Smooth muscle cell (in vitro differentiated cells): ENCODE measurements around the gene TBC1D25. TPM values are rescaled to one million over a fixed set of nuclear protein-coding genes. Genes with fewer than 3 reads are reported as not detected.

Experiments used
- DNase-seq: peaks from one replicate; lab custom pipeline; 2025; ENCODE audit not compliant: unreplicated experiment; lab: John Stamatoyannopoulos, UW
- H2AFZ ChIP-seq: fragments of 200-600 bp; sonication (generic); 2 replicates; pipeline ENCODE4 v1.6.0; 2016; ENCODE audit warnings: antibody characterized with exemption, low read depth, mild to moderate bottlenecking
- H3F3A ChIP-seq: fragments of 200-600 bp; sonication (generic); 2 replicates; pipeline ENCODE4 v1.6.0; 2017; ENCODE audit warnings: antibody characterized with exemption, low read depth
- H3K27ac ChIP-seq: fragments of 200-600 bp; sonication (generic); 2 replicates; pipeline ENCODE4 v1.5.1; 2016; ENCODE audit warnings: low read depth, mild to moderate bottlenecking
- H3K27me3 ChIP-seq: fragments of 200-600 bp; sonication (generic); 2 replicates; pipeline ENCODE4 v1.6.1; 2016; ENCODE audit warnings: low read depth, mild to moderate bottlenecking
- H3K36me3 ChIP-seq: fragments of 200-600 bp; sonication (generic); 2 replicates; pipeline ENCODE4 v1.5.1; 2016; ENCODE audit warnings: low read depth
- H3K4me1 ChIP-seq: fragments of 200-600 bp; sonication (generic); 2 replicates; pipeline ENCODE4 v1.5.1; 2016; ENCODE audit warnings: low read depth
- H3K4me2 ChIP-seq: fragments of 200-600 bp; sonication (generic); 2 replicates; pipeline ENCODE4 v1.6.0; 2016; ENCODE audit warnings: mild to moderate bottlenecking
- H3K4me3 ChIP-seq: fragments of 200-600 bp; sonication (generic); 2 replicates; pipeline ENCODE4 v1.5.1; 2016; ENCODE audit warnings: mild to moderate bottlenecking
- H3K79me2 ChIP-seq: fragments of 200-600 bp; sonication (generic); 2 replicates; pipeline ENCODE4 v1.6.0; 2016; ENCODE audit warnings: low read depth, mild to moderate bottlenecking
- H3K9ac ChIP-seq: fragments of 200-600 bp; sonication (generic); 2 replicates; pipeline ENCODE4 v1.6.0; 2016; ENCODE audit warnings: low read depth
- H3K9me3 ChIP-seq: fragments of 200-600 bp; sonication (generic); replicated peaks from 2 replicates; pipeline ENCODE4 v1.5.1; 2016; ENCODE audit warnings: low read depth
- H4K20me1 ChIP-seq: fragments of 200-600 bp; sonication (generic); 2 replicates; pipeline ENCODE4 v1.6.0; 2016; ENCODE audit warnings: low read depth
- CTCF ChIP-seq: fragments of 200-600 bp; sonication (generic); IDR thresholded peaks from 2 replicates; pipeline ENCODE4 v1.5.1; 2017; ENCODE audit warnings: borderline replicate concordance, mild to moderate bottlenecking, antibody characterized with exemption; ENCODE audit not compliant: insufficient read depth, poor library complexity, severe bottlenecking
- WGBS: methylation state at CpG from one replicate; pipeline ENCODE4 v1.1.7; 2016; ENCODE audit warnings: low lambda C conversion rate; 5-methylcytosine and 5-hydroxymethylcytosine counted together
- polyA plus RNA-seq: library from polyadenylated mRNA; unstranded; fragments of >200 nt; fragmentation: Nextera tagmentation; extraction: Ambion mirVana; gene quantifications from 2 replicates; pipeline ENCODE4 v1.2.1, GENCODE V29; 2016
- total RNA-seq: library from RNA; depleted of rRNA; stranded (reverse); fragments of >200 nt; gene quantifications from 2 replicates; pipeline ENCODE4 v1.2.3, GENCODE V29; 2014

TBC1D25 gene
- total and polyA plus RNA-seq, 2 experiments from 2014 or later, result 3.8 to 9.7 TPM

DNA sequence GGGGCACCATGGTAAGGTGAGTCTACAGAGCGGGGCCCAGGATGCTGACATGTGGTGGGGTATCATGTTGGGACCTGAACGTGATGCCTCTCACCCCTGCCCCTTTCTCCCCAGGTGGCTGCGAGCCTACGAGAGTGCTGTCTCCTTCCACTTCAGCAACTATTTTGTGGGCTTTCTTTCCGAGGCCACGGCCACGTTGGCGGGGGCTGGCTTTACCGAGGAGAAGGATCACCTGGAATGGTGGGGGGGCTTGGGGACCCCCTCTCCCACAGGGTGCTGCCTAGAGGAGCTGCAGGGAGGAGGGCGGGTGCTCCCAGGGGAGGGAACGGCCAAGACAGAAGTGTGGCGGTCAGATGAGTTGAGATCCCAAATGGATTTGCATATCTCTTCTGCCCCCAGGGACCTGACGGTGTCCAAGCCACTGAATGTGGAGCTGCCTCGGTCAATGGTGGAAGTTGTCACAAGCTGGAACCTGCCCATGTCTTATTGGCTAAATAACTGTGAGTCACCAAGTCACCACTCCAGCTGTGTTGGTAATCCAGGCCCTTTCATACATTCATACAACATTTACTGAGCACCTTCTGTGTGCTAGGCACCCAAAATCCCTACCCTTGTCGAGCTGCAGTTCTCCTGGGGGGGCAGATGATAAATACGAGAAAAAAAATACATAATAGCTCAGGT, 25.2 kb upstream of the TBC1D25 start:
- no peak overlapping the region for H3K4me2 ChIP-seq
- H2AFZ ChIP-seq, result no peak overlapping the region
- TF ChIP-seq CTCF, result no peak
- no peaks in the 10 kb centered on the region for H4K20me1 ChIP-seq
- WGBS, result 85% methylated on average over 16 of the region's 16 CpGs
- no peak overlapping the region for H3K4me3 ChIP-seq
- no peak for DNase-seq
- no peak overlapping the region for H3K9ac ChIP-seq
- no peaks in the 10 kb centered on the region for H3K79me2 ChIP-seq
- H3K36me3 ChIP-seq, result no peaks in the 10 kb centered on the region
- no peaks in the 10 kb centered on the region for H3K27me3 ChIP-seq
- H3K27ac ChIP-seq, result peak overlapping the region; percentile 46
- no peaks in the 10 kb centered on the region for H3F3A ChIP-seq
- H3K9me3 ChIP-seq, result no peaks in the 10 kb centered on the region
- H3K4me1 ChIP-seq, result no peaks in the 10 kb centered on the region

DNA sequence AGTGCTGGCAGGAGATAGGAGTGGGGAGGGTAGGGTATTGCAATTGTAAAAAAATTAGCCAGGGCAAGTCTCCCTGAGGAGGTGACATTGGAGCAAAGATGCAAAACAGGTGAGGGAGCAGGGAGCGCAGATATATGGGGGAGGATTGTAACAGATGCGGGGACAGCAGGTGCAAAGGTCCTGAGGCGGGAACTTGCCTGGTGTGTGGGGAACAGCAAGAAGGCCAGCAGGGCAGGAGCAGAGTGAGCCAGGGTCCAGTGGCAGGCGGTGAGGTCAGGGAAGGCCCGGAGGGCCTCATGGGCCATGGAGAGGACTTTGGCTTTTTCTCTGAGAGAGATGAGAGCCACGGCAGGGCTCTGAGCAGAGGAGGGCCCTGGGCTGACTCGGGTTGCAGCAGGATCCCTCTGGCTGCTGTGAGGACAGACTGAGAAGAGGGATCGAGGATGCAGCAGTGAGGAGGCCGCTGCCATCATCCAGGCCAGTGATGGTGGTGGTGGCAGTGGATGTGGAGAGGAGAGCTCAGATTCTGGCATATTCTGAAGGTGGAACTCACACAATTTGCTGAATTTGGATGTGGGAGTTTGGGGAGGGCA, 24.6 kb upstream of the TBC1D25 start:
- 87% methylated on average over 7 of the region's 9 CpGs for WGBS
- DNase-seq, result no peak
- no peak for TF ChIP-seq CTCF
- no peaks in the 10 kb centered on the region for H3F3A ChIP-seq
- H3K4me3 ChIP-seq, result no peak overlapping the region
- H3K27me3 ChIP-seq, result no peaks in the 10 kb centered on the region
- no peaks in the 10 kb centered on the region for H4K20me1 ChIP-seq
- no peak overlapping the region for H3K9ac ChIP-seq
- no peak overlapping the region for H3K27ac ChIP-seq
- H3K4me1 ChIP-seq, result no peaks in the 10 kb centered on the region
- H3K36me3 ChIP-seq, result no peaks in the 10 kb centered on the region
- no peaks in the 10 kb centered on the region for H3K79me2 ChIP-seq
- H2AFZ ChIP-seq, result no peak overlapping the region
- no peak overlapping the region for H3K4me2 ChIP-seq
- H3K9me3 ChIP-seq, result no peaks in the 10 kb centered on the region

DNA sequence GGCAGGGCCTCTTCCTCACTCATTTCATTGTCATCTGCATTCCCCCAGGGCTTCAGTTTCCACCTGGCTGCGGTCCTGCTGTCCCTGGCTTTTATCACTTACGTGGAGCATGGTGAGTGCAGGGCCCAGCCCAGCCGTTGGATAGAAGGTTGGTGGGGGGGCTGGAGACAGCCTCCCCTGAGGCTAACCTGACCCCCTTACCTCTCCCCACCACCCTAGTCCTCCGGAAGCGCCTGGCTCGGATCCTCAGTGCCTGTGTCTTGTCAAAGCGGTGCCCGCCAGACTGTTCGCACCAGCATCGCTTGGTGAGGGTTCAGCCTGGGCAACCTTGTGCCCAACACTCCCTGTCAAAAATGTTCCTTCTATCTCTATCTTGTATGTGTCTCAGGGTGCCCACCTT, 23.7 kb upstream of the TBC1D25 start:
- no peak for DNase-seq
- no peaks in the 10 kb centered on the region for H3K79me2 ChIP-seq
- H3F3A ChIP-seq, result no peaks in the 10 kb centered on the region
- no peaks in the 10 kb centered on the region for H3K36me3 ChIP-seq
- H3K27me3 ChIP-seq, result no peaks in the 10 kb centered on the region
- no peak overlapping the region for H3K27ac ChIP-seq
- H2AFZ ChIP-seq, result no peak overlapping the region
- WGBS, result 80% methylated on average over 10 of the region's 10 CpGs
- no peak overlapping the region for H3K4me3 ChIP-seq
- H3K9me3 ChIP-seq, result no peaks in the 10 kb centered on the region
- no peak overlapping the region for H3K9ac ChIP-seq
- H4K20me1 ChIP-seq, result no peaks in the 10 kb centered on the region
- no peak overlapping the region for H3K4me2 ChIP-seq
- H3K4me1 ChIP-seq, result no peaks in the 10 kb centered on the region
- no peak for TF ChIP-seq CTCF

GRCh38 chrX:48516285-48516684, 23.2 kb upstream of the TBC1D25 start:
- Histone ChIP-seq H3K27ac (no peak overlapping the region), H3K9ac (no peak overlapping the region), H3K4me3 (no peak overlapping the region), H3K79me2 (no peaks in the 10 kb centered on the region), H3K4me1 (no peaks in the 10 kb centered on the region), H3K36me3 (no peaks in the 10 kb centered on the region), H4K20me1 (no peaks in the 10 kb centered on the region), H3K4me2 (no peak overlapping the region), H3F3A (no peaks in the 10 kb centered on the region), H2AFZ (no peak overlapping the region), H3K9me3 (no peaks in the 10 kb centered on the region), H3K27me3 (no peaks in the 10 kb centered on the region)
- no peak for DNase-seq
- TF ChIP-seq CTCF, result no peak
- WGBS, result 78% methylated on average over 10 of the region's 10 CpGs
